GM19099 (cell line): ENCODE results near the gene KRT37.

ENCODE experiments used
- POLR2A ChIP-seq: IDR thresholded peaks from 3 replicates; pipeline ENCODE4 v1.6.1; 2011; ENCODE audit warnings: low read depth; ENCODE audit not compliant: insufficient read length; ENCODE audit errors: extremely low read depth

KRT37 gene

DNA sequence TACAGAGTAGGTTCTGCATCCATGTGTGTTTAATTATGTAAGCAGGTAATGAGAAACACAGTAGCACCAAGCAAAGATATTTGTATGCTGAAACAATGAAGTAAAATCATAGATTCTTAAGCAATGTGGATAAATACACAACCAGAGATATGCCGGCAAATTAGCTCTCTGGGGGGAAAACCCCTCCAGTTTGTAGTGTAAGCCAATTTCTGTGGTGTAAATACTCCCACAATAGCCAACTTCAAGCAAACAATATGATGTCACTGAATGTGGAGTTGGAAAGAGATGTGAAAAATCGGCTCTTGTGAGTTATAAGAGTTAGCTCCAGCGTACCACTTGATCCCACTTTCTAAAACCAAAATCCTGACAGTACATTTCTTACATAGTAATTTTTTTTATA, 20.3 kb upstream of the KRT37 start:
- TF ChIP-seq POLR2A, result no peak

- no peak for TF ChIP-seq POLR2A
Observed at GRCh38 chr17:41444186-41444585, 19.8 kb upstream of the KRT37 start.

DNA sequence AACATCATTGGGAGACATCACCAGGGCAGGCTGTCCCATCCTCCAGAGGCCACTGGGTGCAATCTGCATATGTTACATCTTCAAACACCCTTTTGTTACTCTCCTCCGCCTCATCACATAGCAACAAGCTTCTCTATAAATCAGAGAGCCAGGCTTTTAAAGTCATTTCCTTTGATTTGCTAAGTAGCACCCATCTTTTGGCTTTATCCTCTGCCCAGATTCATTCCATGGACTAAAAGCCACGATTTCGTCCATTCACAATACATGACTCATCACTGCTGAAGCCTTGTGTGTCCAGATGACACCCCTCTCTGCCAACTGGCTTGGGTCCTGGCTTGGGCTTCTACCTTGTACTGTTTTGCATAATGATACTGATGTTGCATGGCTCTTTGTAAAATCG, 18.4 kb upstream of the KRT37 start:
- no peak for TF ChIP-seq POLR2A

- TF ChIP-seq POLR2A, result no peak
Observed at GRCh38 chr17:41440531-41441033, 16.2 kb upstream of the KRT37 start, which contains the start of gene KRT38. Gene KRT38, minus strand, starts transcription at chr17:41440983. Its CDS starts 62 bp downstream, at chr17:41440921.

DNA sequence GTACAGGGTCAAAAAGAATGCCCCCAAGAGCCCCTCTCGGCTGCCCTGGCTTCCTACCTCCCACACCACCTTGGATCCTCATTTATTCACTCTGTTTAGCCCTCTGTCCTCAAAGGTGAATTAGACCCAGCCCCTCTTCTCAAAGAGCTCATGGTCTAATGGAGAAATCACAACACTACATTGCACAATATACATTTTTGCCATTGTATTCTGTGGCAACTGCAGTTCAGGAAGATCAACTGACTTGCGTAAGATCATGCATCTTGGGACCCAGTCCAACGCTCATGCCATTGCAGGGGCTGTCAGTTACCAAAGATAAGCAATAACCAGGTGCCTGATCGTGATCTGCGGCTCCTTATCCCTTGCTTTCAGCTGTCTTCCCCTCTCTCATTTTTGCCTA, 15.0 kb upstream of the KRT37 start:
- no peak for TF ChIP-seq POLR2A

GRCh38 chr17:41437769-41438168, 13.4 kb upstream of the KRT37 start:
- no peak for TF ChIP-seq POLR2A

DNA sequence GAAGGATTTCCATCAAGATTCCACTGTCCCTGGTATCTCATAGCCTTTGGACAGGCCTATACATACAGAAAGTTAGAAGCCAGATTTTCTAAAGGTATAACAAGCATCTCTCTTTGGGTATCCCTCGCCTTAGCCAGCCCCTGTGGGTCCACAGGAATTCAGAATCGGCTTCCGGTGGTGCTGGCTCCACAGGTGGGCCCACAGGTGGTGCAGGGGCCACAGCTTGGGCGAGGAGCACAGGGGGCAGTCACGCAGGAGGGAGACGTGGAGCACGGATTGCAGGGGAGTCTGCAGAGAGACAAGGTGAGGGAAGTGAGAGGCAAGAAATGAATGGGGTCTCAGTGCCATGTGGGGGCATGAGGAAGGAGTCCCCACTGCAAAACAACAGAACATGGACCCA, 12.9 kb upstream of the KRT37 start:
- no peak for TF ChIP-seq POLR2A

- TF ChIP-seq POLR2A, result no peak
Observed at GRCh38 chr17:41434415-41434814, 10.0 kb upstream of the KRT37 start.

DNA sequence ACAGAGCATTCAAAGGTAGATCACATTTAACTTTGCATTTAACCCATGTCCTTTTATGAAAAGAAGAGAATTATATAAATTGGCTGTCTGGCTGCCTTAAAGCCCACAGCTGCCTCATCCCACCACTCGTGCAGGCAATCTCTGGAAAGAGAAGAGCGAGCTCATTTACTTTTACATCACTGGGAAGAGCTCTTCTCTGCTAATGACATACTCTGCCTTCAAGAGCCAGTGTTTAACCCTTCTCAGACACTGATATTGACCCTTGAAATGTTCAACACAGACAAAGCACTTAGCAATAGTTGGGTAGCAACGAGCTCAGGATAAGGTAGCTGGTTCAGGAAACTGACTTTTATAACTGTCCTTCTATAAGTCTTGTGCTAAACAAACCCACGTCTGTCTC, 9.6 kb upstream of the KRT37 start:
- no peak for TF ChIP-seq POLR2A

DNA sequence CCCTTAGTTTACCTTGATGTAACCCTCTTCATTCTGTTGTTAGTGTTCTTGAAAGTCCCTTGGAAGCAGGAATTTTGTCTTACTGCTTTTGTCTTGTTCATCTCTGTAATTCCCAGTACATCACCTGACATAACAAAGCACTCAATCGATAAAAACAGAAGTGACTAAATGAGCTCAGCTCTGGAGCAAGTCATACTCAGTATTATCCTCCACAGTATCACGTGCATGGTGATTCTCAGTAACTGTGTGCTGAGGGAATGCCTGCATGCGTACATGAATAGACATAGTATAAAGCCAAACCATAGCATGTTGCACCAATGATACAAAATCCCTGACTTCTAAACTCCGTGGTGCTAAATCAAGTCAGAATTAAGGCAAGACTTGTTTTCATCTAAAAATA, 9.2 kb upstream of the KRT37 start:
- no peak for TF ChIP-seq POLR2A

DNA sequence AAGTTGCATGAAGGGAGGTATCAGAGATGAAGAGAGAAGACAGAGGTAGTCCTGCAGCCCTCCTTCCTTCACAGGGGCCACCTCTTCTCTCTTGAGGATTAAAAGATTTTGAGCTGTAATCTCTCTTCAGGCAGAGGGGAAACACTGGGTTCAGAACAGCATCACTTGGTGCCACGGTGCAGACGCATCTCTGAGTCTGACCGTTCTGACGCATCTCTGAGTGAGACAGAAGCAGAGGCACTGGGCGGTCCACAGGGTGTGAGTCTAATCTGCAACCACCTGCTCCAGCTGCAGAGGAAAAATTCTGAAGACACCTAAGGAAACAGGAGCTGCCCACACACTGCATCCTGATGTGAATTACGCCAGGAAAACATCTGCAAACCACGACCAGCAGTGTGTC, 5.3 kb upstream of the KRT37 start:
- no peak for TF ChIP-seq POLR2A

- no peak for TF ChIP-seq POLR2A
Observed at GRCh38 chr17:41428591-41429291, 4.4 kb upstream of the KRT37 start.

DNA sequence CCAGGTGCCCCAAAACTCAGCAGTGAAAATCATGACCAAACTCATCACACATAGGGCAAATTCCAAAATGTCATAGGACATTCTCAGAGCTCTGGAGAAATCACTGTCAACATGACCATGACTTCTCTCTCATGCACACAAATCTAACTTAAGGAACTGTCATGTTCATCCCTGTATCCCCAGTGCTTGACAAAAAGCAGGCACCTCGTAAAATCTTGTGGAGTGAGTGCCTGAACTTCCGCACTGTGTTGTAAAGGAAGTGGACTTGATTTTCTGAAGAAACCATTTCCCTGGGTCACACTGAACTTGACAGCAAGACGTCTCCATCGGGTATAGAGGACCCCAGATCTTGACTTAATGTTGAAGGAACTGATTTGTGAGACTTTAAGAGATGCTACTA, 2.8 kb downstream of the KRT37 start:
- TF ChIP-seq POLR2A, result no peak

GRCh38 chr17:41421116-41421515, 3.3 kb downstream of the KRT37 start:
- no peak for TF ChIP-seq POLR2A

GRCh38 chr17:41420134-41420533, 4.3 kb downstream of the KRT37 start:
- TF ChIP-seq POLR2A, result no peak

- TF ChIP-seq POLR2A, result no peak
Observed at GRCh38 chr17:41419716-41420115, 4.7 kb downstream of the KRT37 start.
